ENCODE measurements around the gene GBF1. TPM values are rescaled to one million over a fixed set of nuclear protein-coding genes. Genes with fewer than 3 reads are reported as not detected.

Gene GBF1
- total and polyA plus RNA-seq, 2 of the 13 experiments (the other 11 are each of a cell fraction or from before 2014, with no cell fraction given), result 17.1 to 21.9 TPM

GRCh38 chr10:102225646-102226541, 19.4 kb upstream of the GBF1 start, which contains the start of gene ELOVL3 (continued):
- TF ChIP-seq YEATS2 (CRISPR knock-in tag; IDR thresholded peaks at IDR 0.05; ENCODE audit: borderline replicate concordance), result no peak; the same call in 1 of the 2 replicates
- peak; percentile 91 for TF ChIP-seq ZNF18 (CRISPR knock-in tag; IDR thresholded peaks at IDR 0.05; ENCODE audit: insufficient replicate concordance)
- TF ChIP-seq SMYD3 (CRISPR knock-in tag; IDR thresholded peaks at IDR 0.05), result peak; percentile 97
- peak; percentile 98; the same call in 1 of the 2 replicates for TF ChIP-seq ZNF749 (CRISPR knock-in tag; IDR thresholded peaks at IDR 0.05; ENCODE audit: borderline replicate concordance)
- no peak; the same call in 1 of the 2 replicates for TF ChIP-seq ETS1 (CRISPR knock-in tag; IDR thresholded peaks at IDR 0.05)
- TF ChIP-seq DRAP1 (CRISPR knock-in tag; IDR thresholded peaks at IDR 0.05), result peak; percentile 64
- peak; percentile 59; the same call in 1 of the 2 replicates for TF ChIP-seq PHF21A (CRISPR knock-in tag; IDR thresholded peaks at IDR 0.05)
- peak; percentile 83; the same call in 1 of the 2 replicates for TF ChIP-seq ZNF782 (CRISPR knock-in tag; IDR thresholded peaks at IDR 0.05; ENCODE audit: borderline replicate concordance)
- TF ChIP-seq ESRRA (CRISPR knock-in tag; IDR thresholded peaks at IDR 0.05; ENCODE audit: low read depth), result peak; percentile 73
- peak; percentile 83 for TF ChIP-seq KDM2A (CRISPR knock-in tag; IDR thresholded peaks at IDR 0.05; ENCODE audit: borderline replicate concordance, low read depth)
- no peak; the same call in 1 of the 2 replicates for TF ChIP-seq ZNF841 (CRISPR knock-in tag; IDR thresholded peaks at IDR 0.05; ENCODE audit: borderline replicate concordance)
- TF ChIP-seq GRHL1 (CRISPR knock-in tag; conservative IDR thresholded peaks at IDR 0.05), result no peak
- TF ChIP-seq PITX1 (CRISPR knock-in tag; IDR thresholded peaks at IDR 0.05), result no peak
- TF ChIP-seq MYNN (CRISPR knock-in tag; IDR thresholded peaks at IDR 0.05; ENCODE audit: low read depth), result peak; percentile 89
- no peak; the same call in 1 of the 2 replicates for TF ChIP-seq ZSCAN30 (CRISPR knock-in tag; IDR thresholded peaks at IDR 0.05)
- TF ChIP-seq ZSCAN9 (CRISPR knock-in tag; IDR thresholded peaks at IDR 0.05; ENCODE audit: borderline replicate concordance), result peak; percentile 85; the same call in 1 of the 2 replicates
- peak; percentile 94; the same call in 1 of the 2 replicates for TF ChIP-seq ZNF552 (CRISPR knock-in tag; IDR thresholded peaks at IDR 0.05; ENCODE audit: borderline replicate concordance)
- peak; percentile 40; the same call in 1 of the 2 replicates for TF ChIP-seq ZNF691 (CRISPR knock-in tag; IDR thresholded peaks at IDR 0.05; ENCODE audit: borderline replicate concordance, low read depth)
- TF ChIP-seq NCOA2 (CRISPR knock-in tag; IDR thresholded peaks at IDR 0.05), result peak; percentile 46; the same call in 1 of the 2 replicates
- no peak; a peak in 1 of 4 replicates for TF ChIP-seq ATF4 (CRISPR knock-in tag; IDR thresholded peaks at IDR 0.05)
